Brain pericyte (primary cell): Measurements from ENCODE around the gene CAMK4.

Experiments
- DNase-seq: peaks from one replicate; pipeline ENCODE4 v3.0.0-alpha.2; 2012; ENCODE audit warnings: low read depth, low spot score

Gene CAMK4

GRCh38 chr5:111422747-111423720 is 198.8 kb downstream of the CAMK4 start:
- no peak for DNase-seq

GRCh38 chr5:111425205-111425604 is 201.0 kb downstream of the CAMK4 start:
- no peak for DNase-seq

GRCh38 chr5:111427762-111428161 is 203.6 kb downstream of the CAMK4 start:
- no peak for DNase-seq

- no peak for DNase-seq
These were observed 208.8 kb downstream of the CAMK4 start for GRCh38 chr5:111432883-111433536.

GRCh38 chr5:111434800-111435199 is 210.6 kb downstream of the CAMK4 start:
- DNase-seq, result no peak

- no peak for DNase-seq
These were observed 215.4 kb downstream of the CAMK4 start for GRCh38 chr5:111439473-111440075.

- no peak for DNase-seq
These were observed 222.9 kb downstream of the CAMK4 start for GRCh38 chr5:111447099-111447498.

GRCh38 chr5:111447822-111448221 is 223.6 kb downstream of the CAMK4 start:
- DNase-seq, result no peak

- no peak for DNase-seq
These were observed 229.1 kb downstream of the CAMK4 start for GRCh38 chr5:111453295-111453694.

- peak; percentile 26 for DNase-seq
These were observed 229.6 kb downstream of the CAMK4 start for GRCh38 chr5:111453747-111454146.

GRCh38 chr5:111454198-111454622 is 230.0 kb downstream of the CAMK4 start:
- DNase-seq, result no peak

GRCh38 chr5:111454776-111455175 is 230.6 kb downstream of the CAMK4 start:
- DNase-seq, result no peak

GRCh38 chr5:111461255-111461671 is 237.1 kb downstream of the CAMK4 start:
- no peak for DNase-seq

- no peak for DNase-seq
These were observed 237.8 kb downstream of the CAMK4 start for GRCh38 chr5:111461934-111462333.

GRCh38 chr5:111463311-111463710 is 239.1 kb downstream of the CAMK4 start:
- DNase-seq, result no peak

GRCh38 chr5:111469293-111469896 is 245.2 kb downstream of the CAMK4 start:
- no peak for DNase-seq

- no peak for DNase-seq
These were observed 245.7 kb downstream of the CAMK4 start for GRCh38 chr5:111469903-111470302.

GRCh38 chr5:111472096-111472495 is 247.9 kb downstream of the CAMK4 start:
- DNase-seq, result no peak

GRCh38 chr5:111472579-111472978 is 248.4 kb downstream of the CAMK4 start:
- DNase-seq, result no peak

GRCh38 chr5:111478266-111478665 is 254.1 kb downstream of the CAMK4 start:
- DNase-seq, result no peak

- DNase-seq, result no peak
These were observed 254.7 kb downstream of the CAMK4 start for GRCh38 chr5:111478898-111479297.

- DNase-seq, result no peak
These were observed 256.2 kb downstream of the CAMK4 start for GRCh38 chr5:111480346-111480745.
